ENCODE results near the gene GPRC5C. TPM values are rescaled to one million over a fixed set of nuclear protein-coding genes. Genes with fewer than 3 reads are reported as not detected.
"Not testable (repeated sequence)": the region's sequence is repeated elsewhere in the genome, so short reads cannot be mapped to it uniquely, and the experiment has no call there.

The GPRC5C gene
- total RNA-seq, 2 experiments from 2014 or later, result 0.32 TPM; not detected in 1

DNA sequence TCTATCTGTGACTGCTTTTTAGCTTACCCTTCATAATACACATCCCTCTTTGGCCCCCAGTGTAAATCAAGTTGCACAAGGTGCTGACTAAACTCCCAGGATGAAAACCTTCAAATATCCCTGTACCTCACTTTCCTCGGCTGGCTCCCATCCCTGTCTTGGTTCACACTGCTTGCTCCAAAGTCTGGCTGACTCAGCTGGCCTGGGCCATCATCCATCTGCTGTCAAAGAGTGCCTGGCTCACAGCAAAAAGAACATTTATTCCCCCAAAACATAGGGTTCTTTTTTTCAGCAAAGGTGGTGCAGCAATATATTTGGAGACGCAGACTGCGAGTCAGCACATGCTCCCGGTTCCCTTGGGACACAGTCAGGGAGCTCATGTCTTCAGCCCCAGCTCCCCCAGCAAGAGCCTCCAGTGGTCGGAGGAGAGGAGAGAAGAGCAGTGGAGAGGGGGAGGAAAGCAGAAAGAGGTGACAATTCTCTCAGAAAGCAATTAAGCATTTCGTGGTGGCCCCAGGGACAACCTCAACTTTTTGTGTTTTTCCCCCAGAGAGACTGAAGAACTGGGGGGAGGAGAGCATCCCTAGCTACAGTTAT, 38.4 kb upstream of the GPRC5C start:
- DNase-seq, result no peak
- no peaks in the 10 kb centered on the region for H3K9me3 Mint-ChIP-seq (ENCODE audit: insufficient read depth)
- H3K27ac Mint-ChIP-seq, result no peak overlapping the region
- CTCF ChIA-PET, result interaction anchor here (0.9 to 1.4 kb wide), 4 partner anchors 14 to 264 kb away, joined by 3 to 6 read pairs (median 4); no protein-coding TSS in a partner anchor
- no peak overlapping the region for H3K4me3 Mint-ChIP-seq
- no peaks in the 10 kb centered on the region for H3K36me3 Mint-ChIP-seq (ENCODE audit: low read depth)
- H3K27me3 Mint-ChIP-seq (ENCODE audit: low read depth), result peaks cover 3% of the 10 kb centered on the region
- POLR2A ChIA-PET, result no interaction called here
- no peak for ATAC-seq
- H3K4me1 Mint-ChIP-seq (ENCODE audit: low read depth), result peaks cover 2% of the 10 kb centered on the region

- H3K27me3 Mint-ChIP-seq (ENCODE audit: low read depth), result peaks cover 3% of the 10 kb centered on the region
- ATAC-seq, result no peak
- H3K9me3 Mint-ChIP-seq (ENCODE audit: insufficient read depth), result no peaks in the 10 kb centered on the region
- POLR2A ChIA-PET, result no interaction called here
- H3K4me3 Mint-ChIP-seq, result no peak overlapping the region
- H3K36me3 Mint-ChIP-seq (ENCODE audit: low read depth), result no peaks in the 10 kb centered on the region
- CTCF ChIA-PET, result interaction anchor here (0.9 to 1.1 kb wide), 3 partner anchors 26 to 263 kb away, joined by 3 read pairs; no protein-coding TSS in a partner anchor
- DNase-seq, result no peak
- peaks cover 2% of the 10 kb centered on the region for H3K4me1 Mint-ChIP-seq (ENCODE audit: low read depth)
- H3K27ac Mint-ChIP-seq, result no peak overlapping the region
Measured at GRCh38 chr17:74394275-74394950, 37.5 kb upstream of the GPRC5C start.

DNA sequence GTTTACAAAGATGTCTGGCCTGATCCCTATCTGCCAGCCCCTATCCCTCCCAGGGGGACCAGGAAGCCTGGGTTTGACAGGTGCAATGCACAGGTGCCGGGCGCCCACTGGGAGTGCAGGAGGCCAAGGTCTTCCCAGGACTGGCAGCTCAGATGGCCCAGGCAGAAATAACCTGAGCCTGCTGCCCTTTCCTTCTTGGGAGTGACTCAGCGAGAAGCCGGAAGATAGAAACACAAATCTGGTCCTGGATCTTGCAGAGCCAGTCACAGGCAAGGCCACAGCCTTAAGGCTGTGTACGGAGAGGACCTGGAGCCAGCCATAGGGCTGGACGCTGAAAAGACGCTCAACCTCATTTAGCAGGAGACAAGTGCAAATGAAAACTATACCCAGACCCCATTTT, 36.9 kb upstream of the GPRC5C start:
- H3K9me3 Mint-ChIP-seq (ENCODE audit: insufficient read depth), result no peaks in the 10 kb centered on the region
- H3K4me3 Mint-ChIP-seq, result no peak overlapping the region
- ChIA-PET CTCF (interaction anchor here (0.5 to 1.0 kb wide), 2 partner anchors 15 to 27 kb away, joined by 3 read pairs; no protein-coding TSS in a partner anchor), POLR2A (interaction anchor here (0.6 kb wide), 1 partner anchor 18 kb away, joined by 3 read pairs; no protein-coding TSS in a partner anchor)
- H3K4me1 Mint-ChIP-seq (ENCODE audit: low read depth), result peaks cover 2% of the 10 kb centered on the region
- ATAC-seq (no peak), DNase-seq (no peak)
- H3K27me3 Mint-ChIP-seq (ENCODE audit: low read depth), result peaks cover 3% of the 10 kb centered on the region
- no peak overlapping the region for H3K27ac Mint-ChIP-seq
- H3K36me3 Mint-ChIP-seq (ENCODE audit: low read depth), result no peaks in the 10 kb centered on the region

- ATAC-seq (no peak), DNase-seq (no peak)
- no peak overlapping the region for H3K4me3 Mint-ChIP-seq
- H3K27me3 Mint-ChIP-seq (ENCODE audit: low read depth), result peaks cover 5% of the 10 kb centered on the region
- H3K4me1 Mint-ChIP-seq (ENCODE audit: low read depth), result peaks cover 2% of the 10 kb centered on the region
- POLR2A ChIA-PET, result no interaction called here
- no peak overlapping the region for H3K27ac Mint-ChIP-seq
- CTCF ChIA-PET, result no interaction called here
- no peaks in the 10 kb centered on the region for H3K36me3 Mint-ChIP-seq (ENCODE audit: low read depth)
- H3K9me3 Mint-ChIP-seq (ENCODE audit: insufficient read depth), result no peaks in the 10 kb centered on the region
Measured at GRCh38 chr17:74396567-74396966, 35.3 kb upstream of the GPRC5C start.

- Mint-ChIP-seq H3K9me3 (ENCODE audit: insufficient read depth) (no peaks in the 10 kb centered on the region), H3K36me3 (ENCODE audit: low read depth) (no peaks in the 10 kb centered on the region), H3K27ac (no peak overlapping the region), H3K4me3 (no peak overlapping the region), H3K4me1 (ENCODE audit: low read depth) (no peaks in the 10 kb centered on the region), H3K27me3 (ENCODE audit: low read depth) (peaks cover 8% of the 10 kb centered on the region)
- ChIA-PET POLR2A (no interaction called here), CTCF (no interaction called here)
- DNase-seq (no peak), ATAC-seq (no peak)
Measured at GRCh38 chr17:74402048-74402447, 29.8 kb upstream of the GPRC5C start.

- no peak overlapping the region for H3K27ac Mint-ChIP-seq
- H3K4me1 Mint-ChIP-seq (ENCODE audit: low read depth), result no peaks in the 10 kb centered on the region
- CTCF ChIA-PET, result no interaction called here
- H3K4me3 Mint-ChIP-seq, result no peak overlapping the region
- DNase-seq (no peak), ATAC-seq (no peak)
- H3K9me3 Mint-ChIP-seq (ENCODE audit: insufficient read depth), result no peaks in the 10 kb centered on the region
- no peaks in the 10 kb centered on the region for H3K36me3 Mint-ChIP-seq (ENCODE audit: low read depth)
- POLR2A ChIA-PET, result no interaction called here
- peaks cover 8% of the 10 kb centered on the region for H3K27me3 Mint-ChIP-seq (ENCODE audit: low read depth)
Measured at GRCh38 chr17:74403512-74404137, 28.3 kb upstream of the GPRC5C start.

DNA sequence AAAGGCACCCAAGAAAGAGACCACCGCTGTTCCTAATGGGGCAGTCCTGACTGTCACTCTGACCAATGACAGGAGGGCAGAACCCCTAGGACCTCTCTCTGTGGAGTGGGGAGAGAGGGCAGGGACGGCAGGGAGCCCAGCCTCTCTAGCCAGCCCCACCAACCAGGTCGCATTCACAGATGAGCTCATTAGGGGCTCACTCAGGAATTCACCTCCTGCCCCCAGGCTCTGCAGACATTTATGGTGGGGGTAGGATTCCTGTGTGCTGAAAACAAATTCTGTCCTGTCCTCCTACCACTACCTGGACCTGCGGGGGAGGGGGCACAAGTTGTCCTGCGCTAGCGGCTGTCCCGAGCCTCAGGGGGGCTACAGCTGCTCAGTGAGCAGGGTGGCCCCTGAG, 27.7 kb upstream of the GPRC5C start:
- H3K27me3 Mint-ChIP-seq (ENCODE audit: low read depth), result peaks cover 8% of the 10 kb centered on the region

GRCh38 chr17:74404789-74405188, 27.1 kb upstream of the GPRC5C start:
- Mint-ChIP-seq H3K27ac (no peak overlapping the region), H3K4me3 (no peak overlapping the region), H3K9me3 (ENCODE audit: insufficient read depth) (no peaks in the 10 kb centered on the region), H3K36me3 (ENCODE audit: low read depth) (no peaks in the 10 kb centered on the region), H3K27me3 (ENCODE audit: low read depth) (peaks cover 8% of the 10 kb centered on the region), H3K4me1 (ENCODE audit: low read depth) (peaks cover under 1% of the 10 kb centered on the region)
- DNase-seq (no peak), ATAC-seq (no peak)
- CTCF ChIA-PET, result no interaction called here
- POLR2A ChIA-PET, result no interaction called here

More for the DNA sequence above, 27.7 kb upstream of the GPRC5C start:
- Mint-ChIP-seq H3K9me3 (ENCODE audit: insufficient read depth) (no peaks in the 10 kb centered on the region), H3K36me3 (ENCODE audit: low read depth) (no peaks in the 10 kb centered on the region), H3K4me3 (no peak overlapping the region), H3K4me1 (ENCODE audit: low read depth) (no peaks in the 10 kb centered on the region), H3K27ac (no peak overlapping the region)
- no peak for ATAC-seq
- ChIA-PET POLR2A (no interaction called here), CTCF (no interaction called here)
- no peak for DNase-seq

DNA sequence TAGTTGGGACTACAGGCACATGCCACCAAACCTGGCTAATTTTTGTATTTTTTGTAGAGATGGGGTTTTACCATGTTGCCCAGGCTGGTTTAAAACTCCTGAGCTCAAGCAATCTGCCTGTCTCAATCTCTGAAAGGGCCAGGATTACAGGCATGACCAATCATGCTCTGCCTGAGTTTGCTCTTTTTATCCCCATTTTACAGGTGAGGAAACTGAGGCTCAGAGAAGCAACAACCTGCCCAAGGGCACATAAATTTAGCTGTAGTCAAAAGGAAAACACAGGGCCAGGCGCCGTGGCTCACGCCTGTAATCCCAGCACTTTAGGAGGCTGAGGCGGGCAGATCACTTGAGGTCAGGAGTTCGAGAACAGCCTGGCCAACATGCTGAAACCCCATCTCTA, 26.6 kb upstream of the GPRC5C start:
- H3K4me3 Mint-ChIP-seq; H3K27me3 Mint-ChIP-seq (ENCODE audit: low read depth); H3K36me3 Mint-ChIP-seq (ENCODE audit: low read depth); CTCF ChIA-PET; H3K4me1 Mint-ChIP-seq (ENCODE audit: low read depth); DNase-seq; H3K9me3 Mint-ChIP-seq (ENCODE audit: insufficient read depth); H3K27ac Mint-ChIP-seq; ATAC-seq; POLR2A ChIA-PET: not testable (repeated sequence)

DNA sequence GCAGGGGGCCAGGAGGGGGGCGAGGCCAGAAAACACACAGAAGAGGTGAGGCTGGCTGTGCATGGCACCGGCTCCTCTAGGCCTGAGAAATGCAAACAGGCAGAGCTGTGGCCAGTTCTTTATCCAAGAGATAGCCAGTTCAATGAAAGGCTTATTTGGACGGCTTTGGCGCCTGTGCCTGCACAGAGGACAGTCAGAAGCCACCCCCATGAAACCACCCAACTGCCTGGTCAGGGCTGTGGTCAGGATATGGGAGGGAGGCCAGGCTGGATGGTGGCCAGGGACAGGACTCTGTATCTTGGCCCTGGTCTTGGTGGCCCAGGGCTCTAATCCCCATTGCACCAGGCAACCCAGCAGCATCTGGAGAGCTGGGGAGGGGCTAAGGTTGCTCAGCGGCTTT, 24.5 kb upstream of the GPRC5C start:
- Mint-ChIP-seq H3K36me3 (ENCODE audit: low read depth) (no peaks in the 10 kb centered on the region), H3K9me3 (ENCODE audit: insufficient read depth) (no peaks in the 10 kb centered on the region), H3K27ac (no peak overlapping the region), H3K27me3 (ENCODE audit: low read depth) (peaks cover 3% of the 10 kb centered on the region), H3K4me3 (no peak overlapping the region), H3K4me1 (ENCODE audit: low read depth) (peaks cover 11% of the 10 kb centered on the region)
- DNase-seq (no peak), ATAC-seq (no peak)
- POLR2A ChIA-PET, result interaction anchor here (1.1 kb wide), 1 partner anchor 27 kb away, joined by 5 read pairs; no protein-coding TSS in a partner anchor
- CTCF ChIA-PET, result interaction anchor here (1.2 to 2.8 kb wide), 2 partner anchors 28 to 50 kb away, joined by 3 to 10 read pairs; no protein-coding TSS in a partner anchor

GRCh38 chr17:74408262-74408661, 23.6 kb upstream of the GPRC5C start:
- no peak for ATAC-seq
- DNase-seq, result no peak
- ChIA-PET POLR2A (interaction anchor here (1.1 kb wide), 1 partner anchor 28 kb away, joined by 5 read pairs; no protein-coding TSS in a partner anchor), CTCF (interaction anchor here (0.7 to 2.8 kb wide), 2 partner anchors 28 to 40 kb away, joined by 3 to 10 read pairs; no protein-coding TSS in a partner anchor)
- Mint-ChIP-seq H3K27ac (no peak overlapping the region), H3K4me3 (no peak overlapping the region), H3K4me1 (ENCODE audit: low read depth) (peaks cover 11% of the 10 kb centered on the region), H3K9me3 (ENCODE audit: insufficient read depth) (no peaks in the 10 kb centered on the region), H3K36me3 (ENCODE audit: low read depth) (no peaks in the 10 kb centered on the region), H3K27me3 (ENCODE audit: low read depth) (peaks cover 3% of the 10 kb centered on the region)

DNA sequence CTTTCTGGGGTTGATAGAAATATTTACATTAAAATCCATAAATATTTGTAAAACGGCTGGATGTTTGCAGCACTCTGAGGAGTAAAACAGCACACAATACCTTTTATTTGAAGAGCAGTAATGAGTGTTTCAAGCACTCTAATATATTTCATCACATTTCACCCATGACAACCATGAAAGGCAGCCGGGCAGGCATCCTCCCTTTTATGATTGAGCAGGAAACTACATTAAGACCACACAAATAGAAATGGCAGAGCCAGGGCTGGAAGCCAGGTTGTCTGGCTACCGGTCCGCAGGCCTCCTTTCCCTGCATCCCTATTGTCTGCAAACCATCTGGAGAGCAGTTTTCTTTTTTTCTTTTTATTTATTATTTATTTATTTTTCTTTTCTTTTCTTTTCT, 23.1 kb upstream of the GPRC5C start:
- Mint-ChIP-seq H3K27ac (no peak overlapping the region), H3K27me3 (ENCODE audit: low read depth) (peaks cover 3% of the 10 kb centered on the region), H3K36me3 (ENCODE audit: low read depth) (no peaks in the 10 kb centered on the region), H3K4me3 (no peak overlapping the region), H3K4me1 (ENCODE audit: low read depth) (peaks cover 11% of the 10 kb centered on the region), H3K9me3 (ENCODE audit: insufficient read depth) (no peaks in the 10 kb centered on the region)
- ChIA-PET CTCF (interaction anchor here (2.8 kb wide), 1 partner anchor 29 kb away, joined by 10 read pairs; no protein-coding TSS in a partner anchor), POLR2A (no interaction called here)
- no peak for ATAC-seq
- no peak for DNase-seq

All from activated CD8-positive, alpha-beta T cell treated with anti-CD3 and anti-CD28 coated beads, Interleukin-2, amount 10 ng/mL, durations not matched to agents 7 days and 5 days (primary cell).